HEK293 (cell line): ENCODE measurements around the gene ARHGAP11B.
"Not testable (repeated sequence)": the region's sequence is repeated elsewhere in the genome, so short reads cannot be mapped to it uniquely, and the experiment has no call there.

Experiments used
- ATF2 ChIP-seq: fragments of 450-650 bp; formaldehyde crosslinking; IDR thresholded peaks from 2 replicates; pipeline ENCODE4 v1.5.1; 2016; ENCODE audit warnings: missing biosample characterization, missing genetic modification characterization, low read depth
- CTCF ChIP-seq: fragments of 450-650 bp; formaldehyde crosslinking; IDR thresholded peaks from 2 replicates; pipeline ENCODE4 v1.5.1; 2016; ENCODE audit warnings: missing biosample characterization, missing genetic modification characterization
- MYNN ChIP-seq: fragments of 450-650 bp; formaldehyde crosslinking; IDR thresholded peaks from 2 replicates; pipeline ENCODE4 v1.5.1; 2016; ENCODE audit warnings: missing biosample characterization, missing genetic modification characterization, borderline replicate concordance
- TCF7L2 ChIP-seq: IDR thresholded peaks from 2 replicates; pipeline ENCODE4 v1.6.1; 2011; ENCODE audit warnings: low read depth, mild to moderate bottlenecking, inconsistent platforms, low read length, moderate library complexity, borderline replicate concordance
- YY1 ChIP-seq: fragments of 450-650 bp; formaldehyde crosslinking; IDR thresholded peaks from 2 replicates; pipeline ENCODE4 v1.5.1; 2018; ENCODE audit warnings: missing biosample characterization, missing genetic modification characterization
- ZNF660 ChIP-seq: fragments of 450-650 bp; IDR thresholded peaks from 2 replicates; pipeline ENCODE4 v1.5.1; 2018; ENCODE audit warnings: missing biosample characterization, mild to moderate bottlenecking, missing genetic modification characterization

GRCh38 chr15:30669621-30670020 lies 43.7 kb downstream of the ARHGAP11B start:
- not testable (repeated sequence) for TF ChIP-seq CTCF (tag by site-specific recombination); ATF2 (tag by site-specific recombination); ZNF660; TCF7L2; MYNN (tag by site-specific recombination); YY1
